Type B pancreatic cell (in vitro differentiated cells): ENCODE data around the gene RASAL2. TPM values are rescaled to one million over a fixed set of nuclear protein-coding genes. Genes with fewer than 3 reads are reported as not detected.

Experiments used
- DNase-seq: peaks from one replicate; pipeline ENCODE4 v3.0.0; 2021; ENCODE audit warnings: mixed read lengths; ENCODE audit not compliant: unreplicated experiment; ENCODE audit errors: extremely low spot score
- H3K27ac Mint-ChIP-seq: 2 replicates; pipeline ENCODE4 v1.8.0; 2021; ENCODE audit warnings: mild to moderate bottlenecking, mixed read lengths
- H3K27me3 Mint-ChIP-seq: 2 replicates; pipeline ENCODE4 v1.8.0; 2021; ENCODE audit warnings: mixed read lengths
- H3K36me3 Mint-ChIP-seq: 2 replicates; pipeline ENCODE4 v1.8.0; 2021; ENCODE audit warnings: mixed read lengths
- H3K4me1 Mint-ChIP-seq: one replicate; pipeline ENCODE4 v1.8.0; 2021; ENCODE audit warnings: mixed read lengths; ENCODE audit not compliant: unreplicated experiment
- H3K4me3 Mint-ChIP-seq: 2 replicates; pipeline ENCODE4 v1.8.0; 2021; ENCODE audit warnings: mild to moderate bottlenecking, mixed read lengths
- H3K9me3 Mint-ChIP-seq: 2 replicates; pipeline ENCODE4 v1.8.0; 2021; ENCODE audit warnings: mixed read lengths
- total RNA-seq: library from RNA; stranded (reverse); gene quantifications from 2 replicates; pipeline ENCODE4 v1.2.1, GENCODE V29; 2021; ENCODE audit warnings: low replicate concordance
- TF ChIP-seq, protein P1 (sequence below): fragments of 200-600 bp; sonication (generic); conservative IDR thresholded peaks from 2 replicates; pipeline ENCODE4 v1.5.0; 2021; ENCODE audit warnings: antibody characterized with exemption, mild to moderate bottlenecking

RASAL2 gene
- total RNA-seq, 1 donor from 2014 or later, result 21.8 TPM

DNA sequence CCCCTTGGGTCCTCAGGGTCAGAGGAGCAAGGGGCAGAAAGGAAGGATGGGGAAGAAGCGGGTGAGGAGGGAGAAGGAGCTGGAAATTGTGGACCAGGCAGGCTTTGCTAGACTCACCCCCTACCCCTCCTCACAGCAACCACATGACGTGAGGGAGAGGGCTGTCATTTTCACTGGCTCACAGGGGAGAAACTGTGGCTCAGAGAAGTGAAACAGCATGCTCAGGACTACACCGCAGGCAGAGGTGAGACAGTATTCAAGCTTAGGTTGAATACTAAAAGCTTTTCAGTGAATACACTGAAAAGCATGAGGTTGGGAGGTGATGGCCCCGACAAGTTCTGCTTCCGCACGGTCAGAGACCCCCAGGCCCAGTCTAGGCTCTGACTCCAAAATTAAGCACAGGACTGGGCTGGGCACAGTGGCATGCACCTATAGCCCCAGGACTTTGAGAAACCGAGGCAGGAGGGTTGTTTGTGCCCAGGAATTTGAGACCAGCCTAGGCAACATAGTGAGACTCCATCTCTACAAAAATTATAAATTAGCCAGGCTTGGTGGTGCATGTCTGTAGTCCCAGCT, 404.1 kb downstream of the RASAL2 start:
- DNase-seq, result no peak
- Mint-ChIP-seq H3K9me3 (no peaks in the 10 kb centered on the region), H3K36me3 (no peaks in the 10 kb centered on the region), H3K4me3 (no peak overlapping the region), H3K4me1 (peaks cover 13% of the 10 kb centered on the region), H3K27ac (no peak overlapping the region), H3K27me3 (no peaks in the 10 kb centered on the region)
- TF ChIP-seq, protein P1, sequence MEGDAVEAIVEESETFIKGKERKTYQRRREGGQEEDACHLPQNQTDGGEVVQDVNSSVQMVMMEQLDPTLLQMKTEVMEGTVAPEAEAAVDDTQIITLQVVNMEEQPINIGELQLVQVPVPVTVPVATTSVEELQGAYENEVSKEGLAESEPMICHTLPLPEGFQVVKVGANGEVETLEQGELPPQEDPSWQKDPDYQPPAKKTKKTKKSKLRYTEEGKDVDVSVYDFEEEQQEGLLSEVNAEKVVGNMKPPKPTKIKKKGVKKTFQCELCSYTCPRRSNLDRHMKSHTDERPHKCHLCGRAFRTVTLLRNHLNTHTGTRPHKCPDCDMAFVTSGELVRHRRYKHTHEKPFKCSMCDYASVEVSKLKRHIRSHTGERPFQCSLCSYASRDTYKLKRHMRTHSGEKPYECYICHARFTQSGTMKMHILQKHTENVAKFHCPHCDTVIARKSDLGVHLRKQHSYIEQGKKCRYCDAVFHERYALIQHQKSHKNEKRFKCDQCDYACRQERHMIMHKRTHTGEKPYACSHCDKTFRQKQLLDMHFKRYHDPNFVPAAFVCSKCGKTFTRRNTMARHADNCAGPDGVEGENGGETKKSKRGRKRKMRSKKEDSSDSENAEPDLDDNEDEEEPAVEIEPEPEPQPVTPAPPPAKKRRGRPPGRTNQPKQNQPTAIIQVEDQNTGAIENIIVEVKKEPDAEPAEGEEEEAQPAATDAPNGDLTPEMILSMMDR, result no peak

DNA sequence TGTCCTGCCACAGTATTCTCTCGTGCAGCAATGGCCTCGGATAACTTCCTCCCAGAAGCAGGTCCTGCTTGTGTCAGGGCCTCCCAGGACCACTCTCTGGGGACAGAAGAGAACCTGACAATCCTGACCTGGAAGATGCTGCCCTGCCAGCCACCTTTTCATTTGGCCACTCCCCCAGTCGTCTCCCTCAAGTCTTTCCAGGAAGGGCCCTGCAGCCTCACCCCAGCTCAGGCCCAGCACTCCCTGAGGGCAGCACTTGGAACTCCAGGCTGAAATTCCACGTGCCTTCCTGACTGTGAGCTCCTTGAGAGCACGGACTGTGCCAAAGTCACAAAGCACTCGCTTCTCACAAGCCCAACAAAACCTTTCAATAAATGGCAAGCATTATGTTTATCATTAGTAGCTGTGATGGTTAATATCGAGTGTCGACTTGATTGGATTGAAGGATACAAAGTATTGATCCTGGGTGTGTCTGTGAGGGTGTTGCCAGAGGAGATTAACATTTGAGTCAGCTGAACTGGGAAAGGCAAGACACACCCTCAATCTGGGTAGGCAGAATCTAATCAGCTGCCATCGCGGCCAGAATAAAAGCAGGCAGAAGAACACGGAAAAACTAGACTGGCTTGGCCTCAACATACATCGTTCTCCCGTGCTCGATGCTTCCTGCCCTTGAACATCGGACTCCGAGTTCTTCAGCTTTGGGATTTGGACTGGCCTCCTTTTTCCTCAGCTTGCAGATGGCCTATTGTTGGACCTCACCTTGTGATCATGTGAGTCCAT, 405.2 kb downstream of the RASAL2 start:
- no peaks in the 10 kb centered on the region for H3K9me3 Mint-ChIP-seq
- no peak overlapping the region for H3K27ac Mint-ChIP-seq
- DNase-seq, result no peak
- TF ChIP-seq, protein P1, result no peak
- H3K4me1 Mint-ChIP-seq, result peaks cover 13% of the 10 kb centered on the region
- no peaks in the 10 kb centered on the region for H3K27me3 Mint-ChIP-seq
- no peaks in the 10 kb centered on the region for H3K36me3 Mint-ChIP-seq
- no peak overlapping the region for H3K4me3 Mint-ChIP-seq

DNA sequence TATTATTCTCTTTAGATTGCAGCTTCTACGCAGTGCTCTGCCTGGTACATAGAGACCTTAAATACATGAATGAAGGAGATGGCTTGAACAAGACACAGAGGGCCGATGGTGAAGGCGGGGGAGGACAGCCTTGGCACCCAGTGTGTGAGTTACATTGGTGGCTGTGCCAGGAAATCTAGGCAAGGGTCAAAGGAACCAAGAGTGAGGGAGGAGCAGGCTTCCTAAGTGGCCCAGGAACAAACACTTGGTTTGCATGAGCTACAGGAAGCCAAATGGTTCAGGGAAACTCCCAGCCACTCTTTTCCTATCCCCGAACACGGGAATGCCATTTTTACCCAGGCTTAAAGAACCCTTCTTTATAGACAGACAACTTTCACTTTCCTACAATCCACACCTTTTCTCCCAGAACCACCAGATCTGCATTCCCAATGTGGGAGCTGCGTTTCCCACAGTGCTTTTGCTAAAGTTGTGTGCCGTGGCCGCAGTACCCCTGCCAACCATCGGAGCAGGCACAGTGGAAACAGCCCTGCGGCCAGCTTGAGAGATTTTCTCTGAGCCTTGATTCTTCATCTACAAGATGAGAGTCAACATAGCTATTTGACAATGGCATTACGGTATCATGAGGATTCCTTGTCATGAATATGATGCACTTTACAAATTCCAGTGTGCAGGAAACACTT, 406.3 kb downstream of the RASAL2 start:
- DNase-seq, result no peak
- no peak overlapping the region for H3K27ac Mint-ChIP-seq
- H3K9me3 Mint-ChIP-seq, result no peaks in the 10 kb centered on the region
- H3K27me3 Mint-ChIP-seq, result no peaks in the 10 kb centered on the region
- TF ChIP-seq, protein P1, result peak; percentile 57
- no peaks in the 10 kb centered on the region for H3K36me3 Mint-ChIP-seq
- no peak overlapping the region for H3K4me3 Mint-ChIP-seq
- peaks cover 13% of the 10 kb centered on the region for H3K4me1 Mint-ChIP-seq

DNA sequence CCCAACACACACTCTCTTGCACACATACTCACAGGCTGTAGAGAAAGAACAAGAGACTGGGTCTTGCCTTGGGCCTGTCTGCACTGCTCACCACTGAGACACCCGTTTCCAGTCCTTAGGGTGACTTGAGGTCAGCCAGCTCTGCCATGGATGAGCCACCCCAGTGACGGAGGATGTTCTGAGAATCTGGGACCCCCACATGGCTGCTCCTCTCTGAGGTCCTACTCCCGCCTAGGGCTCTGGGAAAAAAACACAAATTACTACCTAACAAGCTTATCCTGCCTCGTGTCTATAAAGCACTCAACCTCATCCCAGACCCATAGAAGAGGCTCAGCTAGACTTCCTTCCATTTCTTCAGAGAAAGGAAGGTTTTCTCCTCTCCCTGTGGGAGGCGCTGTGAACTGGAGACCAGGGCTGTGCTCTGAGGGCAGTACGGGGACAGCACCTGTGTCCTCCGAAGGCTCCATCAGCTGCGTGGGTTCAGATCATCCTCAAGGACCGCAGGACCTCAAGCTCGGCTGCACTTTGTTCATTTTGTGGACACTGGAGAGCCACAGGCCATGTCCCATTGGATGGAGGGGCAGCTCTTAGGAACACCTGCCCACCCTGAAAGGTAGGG, 407.1 kb downstream of the RASAL2 start:
- Mint-ChIP-seq H3K4me3 (no peak overlapping the region), H3K4me1 (peaks cover 13% of the 10 kb centered on the region), H3K9me3 (no peaks in the 10 kb centered on the region), H3K27ac (no peak overlapping the region), H3K27me3 (no peaks in the 10 kb centered on the region), H3K36me3 (no peaks in the 10 kb centered on the region)
- DNase-seq, result peak; percentile 36
- TF ChIP-seq, protein P1, result no peak

DNA sequence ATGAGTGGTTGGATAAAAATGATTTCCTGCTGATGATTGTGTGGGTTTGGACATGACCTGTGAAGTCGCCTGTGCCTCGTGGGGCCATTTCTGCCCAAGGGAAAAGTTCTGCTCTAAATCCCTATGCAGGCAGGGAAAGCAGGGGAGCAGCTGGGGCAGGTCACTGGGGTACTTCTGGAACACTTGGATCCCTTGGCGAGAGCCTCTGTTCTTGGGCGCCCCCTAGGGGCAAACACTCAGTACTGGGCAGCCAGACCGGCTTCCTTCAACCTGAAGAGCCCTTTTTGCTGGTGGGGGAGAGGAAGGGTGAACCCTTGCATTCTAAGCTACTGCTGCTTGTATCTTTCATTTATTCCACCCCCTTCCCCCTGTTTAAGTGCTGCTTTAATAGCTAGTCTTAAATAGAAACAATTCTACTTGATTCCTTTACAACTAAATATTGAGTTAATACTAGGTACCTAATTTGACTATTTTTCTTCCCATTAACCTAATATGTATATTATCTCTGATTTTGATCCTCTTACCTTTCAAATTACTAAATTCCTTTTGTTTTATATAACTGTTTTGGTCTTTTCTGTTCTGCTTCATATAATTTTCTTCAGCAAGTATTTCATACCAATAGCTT, 407.9 kb downstream of the RASAL2 start:
- Mint-ChIP-seq H3K4me3 (no peak overlapping the region), H3K4me1 (peaks cover 13% of the 10 kb centered on the region), H3K27ac (no peak overlapping the region), H3K27me3 (no peaks in the 10 kb centered on the region), H3K36me3 (no peaks in the 10 kb centered on the region), H3K9me3 (no peaks in the 10 kb centered on the region)
- TF ChIP-seq, protein P1, result peak; percentile 92
- DNase-seq, result peak; percentile 79
